ENCODE data around the gene STX5. TPM values are rescaled to one million over a fixed set of nuclear protein-coding genes. Genes with fewer than 3 reads are reported as not detected.
A peak's percentile ranks its signal among the peaks of the same experiment; 100 is the strongest.

Gene STX5
- total and polyA plus RNA-seq, 9 of the 15 experiments (the other 6 are each of a cell fraction or from before 2014, with no cell fraction given), result 2.8 to 28.6 (median 23.7) TPM

- TF ChIP-seq CHD7 (IDR thresholded peaks at IDR 0.05; ENCODE audit: low read depth, low read length) (no peak), SAFB (IDR thresholded peaks at IDR 0.05; ENCODE audit: borderline replicate concordance, low read depth, low read length) (peak; percentile 53; the same call in 1 of the 2 replicates), PTBP1 (IDR thresholded peaks at IDR 0.05; ENCODE audit: low read depth, low read length) (no peak), SMAD1 (IDR thresholded peaks at IDR 0.05; ENCODE audit: low read depth, low read length, partially characterized antibody) (peak; percentile 78), SMC3 (conservative IDR thresholded peaks at IDR 0.05; ENCODE audit: insufficient read depth, low read depth, low read length) (no peak), ZNF41 (CRISPR knock-in tag; conservative IDR thresholded peaks at IDR 0.05) (0 out of 2 replicates have a peak, but pooled peaks have one; percentile 39), RBBP5 (IDR thresholded peaks at IDR 0.05; ENCODE audit: borderline replicate concordance, insufficient read depth, low read length, poor library complexity, severe bottlenecking) (peak; percentile 96), TSHZ1 (CRISPR knock-in tag; IDR thresholded peaks at IDR 0.05) (no peak), ZSCAN32 (CRISPR knock-in tag; IDR thresholded peaks at IDR 0.05) (no peak), ETV1 (tag; conservative IDR thresholded peaks at IDR 0.05; ENCODE audit: low read depth) (peak; percentile 78)
Measured at GRCh38 chr11:62839050-62839945, 7.4 kb upstream of the STX5 start, which contains the start of gene WDR74 (continued).

Measured in K562 (cell line).